GM10847 (cell line): ENCODE data around the gene PTPRO.

ENCODE experiments used
- POLR2A ChIP-seq: IDR thresholded peaks from 2 replicates; pipeline ENCODE4 v1.6.1; 2011; ENCODE audit not compliant: insufficient read length; ENCODE audit errors: extremely low read depth

PTPRO gene

GRCh38 chr12:15527201-15528080 is 205.1 kb downstream of the PTPRO start:
- TF ChIP-seq POLR2A, result no peak

DNA sequence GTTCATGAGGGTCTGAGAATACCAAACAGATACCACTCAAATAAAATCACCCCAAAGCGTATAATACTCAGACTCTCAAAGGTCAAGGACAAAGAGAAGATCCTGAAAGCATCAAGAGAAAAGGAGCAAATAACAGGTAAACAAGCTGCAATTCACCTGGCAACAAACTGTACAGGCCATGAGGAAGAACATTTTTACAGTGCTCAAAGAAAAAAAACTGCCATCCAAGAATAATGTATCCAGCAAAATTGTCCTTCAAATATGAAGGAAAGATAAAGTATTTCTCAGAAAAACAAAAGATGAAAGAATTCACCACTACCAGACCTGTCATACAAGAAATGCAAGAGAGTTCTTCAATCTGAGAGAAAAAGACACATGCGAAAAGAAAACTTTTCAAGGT is 206.4 kb downstream of the PTPRO start:
- TF ChIP-seq POLR2A, result no peak

DNA sequence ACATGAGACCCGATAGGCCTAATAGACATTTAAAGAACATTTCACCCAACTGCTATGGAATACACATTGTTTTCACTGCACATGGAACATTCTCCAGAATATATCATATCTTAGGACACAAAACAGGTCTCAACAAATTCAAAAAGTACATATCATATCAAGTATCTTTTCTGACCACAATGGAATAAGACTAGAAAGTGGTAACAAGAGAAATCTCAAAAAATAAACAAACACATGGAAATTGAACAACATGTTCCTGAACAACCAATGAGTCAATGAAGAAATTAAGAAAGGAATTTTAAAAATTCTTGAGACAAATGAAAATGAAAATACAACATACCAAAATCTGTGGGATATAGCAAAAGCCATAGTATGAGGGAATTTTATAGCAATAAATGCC is 208.1 kb downstream of the PTPRO start:
- no peak for TF ChIP-seq POLR2A

DNA sequence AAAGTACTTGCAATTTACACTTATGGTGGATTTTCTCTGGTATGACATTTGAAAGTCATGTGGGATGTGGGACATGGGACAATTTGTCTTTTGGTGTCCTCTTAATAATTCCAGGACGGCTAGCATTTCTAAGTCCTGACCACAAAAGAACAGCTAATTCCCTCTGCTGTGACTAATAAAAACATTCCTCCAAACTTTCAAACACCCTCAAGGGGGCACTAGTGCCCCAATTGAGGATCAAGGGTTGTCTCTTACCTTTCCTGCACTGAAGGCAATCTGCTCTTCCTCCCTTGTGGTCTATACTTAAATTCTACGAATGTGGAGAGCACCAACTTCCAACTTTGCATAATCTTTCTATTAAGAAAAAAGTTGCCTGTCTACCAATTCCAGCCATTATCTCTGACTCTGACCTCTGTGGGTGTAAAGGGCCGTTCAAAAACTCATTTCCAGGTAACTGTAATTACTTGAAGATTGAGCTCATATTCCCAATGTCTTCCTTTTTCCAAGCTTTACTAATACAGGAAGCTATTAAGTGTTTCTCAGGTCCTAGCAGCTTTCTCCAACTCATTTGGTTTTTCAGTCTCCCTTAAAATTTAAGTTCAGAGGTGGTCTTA is 210.2 kb downstream of the PTPRO start:
- no peak for TF ChIP-seq POLR2A

DNA sequence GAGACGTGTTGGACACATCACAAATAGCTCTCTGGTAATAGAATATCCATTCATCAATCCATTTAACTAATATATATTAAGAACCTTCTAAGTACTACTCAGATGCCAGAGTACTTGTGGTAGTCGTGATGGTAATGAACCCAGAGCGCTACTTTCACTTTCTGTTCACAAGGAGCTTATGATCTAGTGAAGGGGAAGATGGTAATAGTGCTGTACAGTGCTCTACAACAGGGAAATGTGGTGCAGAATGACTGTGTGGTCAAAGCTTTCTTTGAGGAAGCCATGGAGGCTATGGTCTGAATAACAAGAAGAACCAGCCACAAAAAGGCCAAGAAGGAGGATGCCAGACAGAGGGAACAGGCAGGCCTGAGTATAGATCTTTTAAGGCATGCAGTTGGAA is 212.0 kb downstream of the PTPRO start:
- no peak for TF ChIP-seq POLR2A

- TF ChIP-seq POLR2A, result no peak
These were observed 212.6 kb downstream of the PTPRO start for GRCh38 chr12:15534874-15535273.

DNA sequence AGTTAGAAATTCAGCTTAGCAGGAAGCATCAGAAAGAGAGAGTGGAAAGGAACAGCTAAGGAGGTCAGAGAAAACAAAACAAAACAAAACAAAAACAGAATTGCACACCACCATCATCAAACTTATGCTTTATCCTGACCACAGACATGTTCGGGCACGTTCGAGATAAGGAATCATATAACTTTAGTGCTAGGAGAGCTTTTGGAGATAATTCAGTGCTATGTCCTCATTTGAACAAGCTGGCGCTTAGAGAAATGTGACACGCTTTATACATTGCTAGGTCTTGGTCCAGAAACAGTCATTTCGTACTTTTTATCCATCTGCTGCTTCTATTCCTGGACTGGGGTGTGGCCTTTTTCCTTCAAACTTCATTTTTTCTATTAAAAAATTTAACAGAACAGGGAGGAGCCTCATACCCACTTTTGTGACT is 213.1 kb downstream of the PTPRO start:
- TF ChIP-seq POLR2A, result no peak

DNA sequence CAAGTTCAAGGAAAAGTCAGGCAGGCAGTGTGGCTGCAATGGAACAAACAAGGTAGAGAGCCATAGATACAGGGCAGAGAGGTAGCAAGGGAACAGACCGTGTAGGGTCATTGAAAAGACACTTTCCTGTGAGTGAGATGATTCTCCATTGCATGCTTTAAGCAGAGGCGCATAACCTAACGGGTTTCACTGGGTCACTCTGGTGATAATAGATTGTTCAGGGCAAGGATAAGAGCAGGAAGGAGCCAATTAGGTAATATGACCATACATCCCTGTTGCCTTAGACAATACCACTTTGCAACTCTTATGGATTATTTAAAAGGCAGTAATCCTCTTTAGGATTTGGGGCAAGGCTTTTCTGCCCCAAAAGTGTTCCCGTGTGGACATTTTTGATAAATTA is 214.1 kb downstream of the PTPRO start:
- no peak for TF ChIP-seq POLR2A

- no peak for TF ChIP-seq POLR2A
These were observed 216.6 kb downstream of the PTPRO start for GRCh38 chr12:15538881-15539280.

- TF ChIP-seq POLR2A, result no peak
These were observed 217.7 kb downstream of the PTPRO start for GRCh38 chr12:15540005-15540404.

DNA sequence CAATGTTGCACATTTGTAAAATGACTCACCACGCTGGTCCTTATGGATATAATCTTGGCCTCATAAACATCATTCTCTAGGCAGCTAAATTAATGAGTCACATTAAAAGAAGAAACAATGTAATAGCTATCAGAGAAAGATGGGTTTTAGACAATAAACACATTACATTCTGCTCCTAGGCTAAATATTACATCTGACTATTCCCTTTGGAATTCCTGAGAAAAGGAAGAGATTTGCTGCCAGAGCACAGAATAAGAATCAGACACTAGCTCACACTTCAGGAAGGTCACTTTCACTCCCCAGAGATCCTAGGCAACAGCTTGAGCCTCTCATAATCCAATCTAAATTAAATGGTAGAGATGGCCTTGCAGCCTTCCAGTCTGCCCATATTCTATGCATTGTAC is 218.2 kb downstream of the PTPRO start:
- no peak for TF ChIP-seq POLR2A

GRCh38 chr12:15541996-15542631 is 219.8 kb downstream of the PTPRO start:
- TF ChIP-seq POLR2A, result no peak

- no peak for TF ChIP-seq POLR2A
These were observed 221.0 kb downstream of the PTPRO start for GRCh38 chr12:15543347-15543746.

GRCh38 chr12:15544589-15544988 is 222.3 kb downstream of the PTPRO start:
- no peak for TF ChIP-seq POLR2A

DNA sequence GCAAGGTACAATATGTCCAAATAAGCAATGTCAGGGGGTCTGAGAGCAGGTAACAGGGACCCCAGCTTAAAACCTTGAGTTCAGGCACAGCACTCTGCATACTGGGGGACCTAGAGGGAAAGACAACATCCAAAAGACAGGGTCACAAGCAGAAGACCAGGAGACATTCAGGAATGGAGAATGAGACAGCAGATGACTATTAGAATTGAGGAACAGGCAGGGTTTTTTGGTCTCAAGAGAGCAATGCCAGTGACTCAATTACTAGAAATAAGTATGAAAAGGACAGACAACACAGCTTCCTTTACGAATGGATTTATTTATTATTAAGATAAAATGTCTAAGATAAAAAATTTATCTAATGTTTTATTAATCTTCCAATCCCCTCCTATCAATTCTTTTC is 223.0 kb downstream of the PTPRO start:
- TF ChIP-seq POLR2A, result no peak

DNA sequence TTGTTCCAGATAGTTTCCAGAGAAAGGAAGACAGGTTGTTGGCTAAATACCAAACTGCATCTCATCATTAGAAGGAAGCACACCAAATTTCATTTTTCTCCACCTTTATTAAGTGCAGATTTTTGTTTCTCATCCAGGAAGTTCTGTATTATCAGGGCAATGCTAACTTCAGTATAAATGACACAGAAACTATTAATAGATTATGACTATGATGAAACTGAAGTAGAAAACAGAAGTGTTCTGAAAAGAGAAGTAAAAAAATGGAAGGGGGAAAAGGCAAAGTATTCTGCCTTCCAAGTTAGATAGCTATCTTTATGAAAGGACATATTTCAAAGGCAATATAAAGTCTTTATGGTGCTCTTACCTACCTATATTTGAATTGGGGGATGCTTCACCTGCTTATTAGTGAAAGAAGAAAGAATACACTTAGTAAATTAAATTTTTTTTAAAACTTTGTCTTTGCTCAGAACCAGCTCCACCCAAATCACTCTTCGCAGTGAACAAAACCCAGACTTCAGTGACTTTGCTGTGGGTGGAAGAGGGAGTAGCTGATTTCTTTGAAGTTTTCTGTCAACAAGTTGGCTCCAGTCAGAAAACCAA is 223.9 kb downstream of the PTPRO start:
- TF ChIP-seq POLR2A, result no peak
